HepG2 (cell line): ENCODE results near the gene HLCS. TPM values are rescaled to one million over a fixed set of nuclear protein-coding genes. Genes with fewer than 3 reads are reported as not detected.

Experiments
- ARHGAP35 ChIP-seq: sonication (generic); formaldehyde crosslinking; IDR thresholded peaks from 2 replicates; pipeline ENCODE4 v1.9.0; 2022; ENCODE audit warnings: mild to moderate bottlenecking, inconsistent platforms, moderate library complexity, missing genetic modification reagents, borderline replicate concordance
- ATM ChIP-seq: fragments of 450-650 bp; IDR thresholded peaks from 2 replicates; pipeline ENCODE4 v1.7.1; 2017; ENCODE audit warnings: mild to moderate bottlenecking, borderline replicate concordance
- CSRNP2 ChIP-seq: sonication (generic); formaldehyde crosslinking; conservative IDR thresholded peaks from 2 replicates; pipeline ENCODE4 v1.8.0; 2022; ENCODE audit warnings: low read depth, missing genetic modification reagents
- HBP1 ChIP-seq: IDR thresholded peaks from 2 replicates; pipeline ENCODE4 v1.6.1; 2016; ENCODE audit warnings: low read depth, control low read depth
- HES4 ChIP-seq: sonication (generic); formaldehyde crosslinking; IDR thresholded peaks from 2 replicates; pipeline ENCODE4 v1.9.0; 2021; ENCODE audit warnings: mild to moderate bottlenecking, missing genetic modification reagents, borderline replicate concordance
- IKZF5 ChIP-seq: IDR thresholded peaks from 2 replicates; pipeline ENCODE4 v1.6.1; 2018; ENCODE audit warnings: missing genetic modification reagents, mild to moderate bottlenecking, missing compliant biosample characterization
- JUNB ChIP-seq: sonication (generic); formaldehyde crosslinking; IDR thresholded peaks from 2 replicates; pipeline ENCODE4 v1.8.0; 2022; ENCODE audit warnings: missing genetic modification reagents, mild to moderate bottlenecking, borderline replicate concordance
- POGK ChIP-seq: sonication (generic); formaldehyde crosslinking; conservative IDR thresholded peaks from 2 replicates; pipeline ENCODE4 v1.8.0; 2022; ENCODE audit warnings: mild to moderate bottlenecking, moderate library complexity, missing genetic modification reagents
- SP4 ChIP-seq: sonication (generic); formaldehyde crosslinking; IDR thresholded peaks from 2 replicates; pipeline ENCODE4 v1.8.1; 2023; ENCODE audit warnings: mild to moderate bottlenecking, missing genetic modification reagents
- THAP7 ChIP-seq: sonication (generic); formaldehyde crosslinking; IDR thresholded peaks from 2 replicates; pipeline ENCODE4 v1.8.1; 2023; ENCODE audit warnings: mild to moderate bottlenecking, missing genetic modification reagents
- ZBTB1 ChIP-seq: sonication (generic); formaldehyde crosslinking; IDR thresholded peaks from 2 replicates; pipeline ENCODE4 v1.4.0; 2020; ENCODE audit warnings: missing genetic modification reagents, borderline replicate concordance
- ZBTB20 ChIP-seq: sonication (generic); formaldehyde crosslinking; IDR thresholded peaks from 2 replicates; pipeline ENCODE4 v1.8.1; 2023; ENCODE audit warnings: missing genetic modification reagents, low read depth, mild to moderate bottlenecking, borderline replicate concordance
- ZBTB37 ChIP-seq: sonication (generic); formaldehyde crosslinking; IDR thresholded peaks from 2 replicates; pipeline ENCODE4 v1.4.0; 2020; ENCODE audit warnings: mild to moderate bottlenecking, missing genetic modification reagents
- ZNF558 ChIP-seq: sonication (generic); formaldehyde crosslinking; IDR thresholded peaks from 2 replicates; pipeline ENCODE4 v1.9.0; 2022; ENCODE audit warnings: mild to moderate bottlenecking, missing genetic modification reagents, borderline replicate concordance
- ZNF580 ChIP-seq: IDR thresholded peaks from 2 replicates; pipeline ENCODE4 v1.6.1; 2016; ENCODE audit warnings: low read depth, borderline replicate concordance
- ZNF598 ChIP-seq: sonication (generic); formaldehyde crosslinking; IDR thresholded peaks from 2 replicates; pipeline ENCODE4 v1.5.1; 2020; ENCODE audit warnings: mild to moderate bottlenecking, missing genetic modification reagents, borderline replicate concordance
- ZNF766 ChIP-seq: sonication (generic); formaldehyde crosslinking; IDR thresholded peaks from 2 replicates; pipeline ENCODE4 v1.5.0; 2020; ENCODE audit warnings: missing genetic modification reagents, borderline replicate concordance
- ZSCAN21 ChIP-seq: sonication (generic); formaldehyde crosslinking; IDR thresholded peaks from 2 replicates; pipeline ENCODE4 v1.8.0; 2022; ENCODE audit warnings: mild to moderate bottlenecking, missing genetic modification reagents, moderate library complexity, borderline replicate concordance
- polyA plus RNA-seq, 8 experiments: library from polyadenylated mRNA; depleted of rRNA in 3 of 8; stranded (reverse) in 7 of 8; unstranded in 1 of 8; fragments of >200 nt; fragmentation: Illumina TruSeq in 4 of 8; extraction: Trizol in 4 of 8; gene quantifications; 2 replicates each; pipeline versions ENCODE4 v1.2.1 to v1.2.3, GENCODE V29; 2011 to 2016; ENCODE audit warnings: low read depth in 4 of 8, missing spikeins in 1 of 8, mixed read lengths in 1 of 8; ENCODE audit not compliant: insufficient read depth in 1 of 8
- total RNA-seq, 5 experiments: library from RNA; depleted of rRNA; stranded (reverse); fragments of >200 nt; fragmentation: Illumina TruSeq; extraction: Trizol; gene quantifications; 2 replicates each; pipeline ENCODE4 v1.2.3, GENCODE V29; 2016; ENCODE audit warnings: low read depth in 1 of 5

Gene HLCS
- total and polyA plus RNA-seq, 2 of the 13 experiments (the other 11 are each of a cell fraction or from before 2014, with no cell fraction given) = 7.9 to 12.3 TPM

GRCh38 chr21:36989699-36990507 is 23.4 kb upstream of the HLCS start (continued):
- TF ChIP-seq HBP1 (CRISPR knock-in tag) = peak; percentile 18; the same call in 1 of the 2 replicates
- TF ChIP-seq ZSCAN21 (CRISPR knock-in tag) = peak; percentile 93; the same call in 1 of the 2 replicates
- TF ChIP-seq ZNF580 (CRISPR knock-in tag) = peak; percentile 70; the same call in 1 of the 2 replicates
- peak; percentile 67; the same call in 1 of the 2 replicates for TF ChIP-seq ARHGAP35
- TF ChIP-seq ZNF766 = peak; percentile 59; the same call in 1 of the 2 replicates
- 0 out of 2 replicates have a peak, but pooled peaks have one; percentile 66 for TF ChIP-seq CSRNP2 (CRISPR knock-in tag)
- peak; percentile 33; the same call in 1 of the 2 replicates for TF ChIP-seq IKZF5 (CRISPR knock-in tag)
- no peak for TF ChIP-seq JUNB (CRISPR knock-in tag)
- TF ChIP-seq ZNF558 = peak; percentile 83; the same call in 1 of the 2 replicates
- TF ChIP-seq THAP7 = peak; percentile 77; the same call in 1 of the 2 replicates
- TF ChIP-seq ZBTB20 (CRISPR knock-in tag) = no peak
- no peak for TF ChIP-seq SP4
- TF ChIP-seq ZBTB1 (CRISPR knock-in tag) = no peak
- peak; percentile 96 for TF ChIP-seq POGK
- TF ChIP-seq HES4 (CRISPR knock-in tag) = peak; percentile 94
- TF ChIP-seq ZNF598 (CRISPR knock-in tag) = no peak
- no peak for TF ChIP-seq ZBTB37 (CRISPR knock-in tag)
- TF ChIP-seq ATM = no peak
